ENCODE measurements around the gene ZWILCH. TPM values are rescaled to one million over a fixed set of nuclear protein-coding genes. Genes with fewer than 3 reads are reported as not detected.
"Not testable (repeated sequence)": the region's sequence is repeated elsewhere in the genome, so short reads cannot be mapped to it uniquely, and the experiment has no call there.

The ZWILCH gene
- total and polyA plus RNA-seq, 10 donors = 3.6 to 12.8 (median 6.4) TPM

- no peak for DNase-seq
- intact Hi-C loops (cut with DNase I; ENCODE audit: low total_unique reads) = no loop called here
- peaks cover 0 to 9% (median 4%) of the 10 kb centered on the region in 6 donors for H3K4me1 ChIP-seq
- no peak overlapping the region for H3K27ac ChIP-seq
- peaks cover 0 to 39% (median 0%) of the 10 kb centered on the region in 7 donors for H3K27me3 ChIP-seq (replicated peaks in 1 of 7)
- TF ChIP-seq POLR2AphosphoS5 (IDR thresholded peaks at IDR 0.05) (no peak), POLR2A (IDR thresholded peaks at IDR 0.05) (no peak), CTCF (IDR thresholded peaks at IDR 0.05 in 8 of 11, conservative IDR thresholded peaks at IDR 0.05 in 3 of 11) (no peak)
- H3K4me3 ChIP-seq = no peak overlapping the region
- no peaks in the 10 kb centered on the region for H3K9me3 ChIP-seq
- H3K36me3 ChIP-seq = no peaks in the 10 kb centered on the region
Measured at GRCh38 chr15:66587020-66587419, 81.9 kb downstream of the ZWILCH start.

- peaks cover 0 to 9% (median 4%) of the 10 kb centered on the region in 6 donors for H3K4me1 ChIP-seq
- H3K36me3 ChIP-seq = no peaks in the 10 kb centered on the region
- WGBS, 5 donors = 47 to 75% (median 70%) methylated on average over 5 of the region's 5 CpGs
- no peak for DNase-seq
- intact Hi-C loops (cut with DNase I; ENCODE audit: low total_unique reads) = no loop called here
- H3K27ac ChIP-seq = no peak overlapping the region
- peaks cover 0 to 39% (median 0%) of the 10 kb centered on the region in 7 donors for H3K27me3 ChIP-seq (replicated peaks in 1 of 7)
- H3K4me3 ChIP-seq = no peak overlapping the region
- no peaks in the 10 kb centered on the region for H3K9me3 ChIP-seq
- TF ChIP-seq POLR2AphosphoS5 (IDR thresholded peaks at IDR 0.05) = no peak
- TF ChIP-seq POLR2A (IDR thresholded peaks at IDR 0.05) = no peak
- no peak for TF ChIP-seq CTCF (IDR thresholded peaks at IDR 0.05 in 8 of 11, conservative IDR thresholded peaks at IDR 0.05 in 3 of 11)
Measured at GRCh38 chr15:66587749-66588148, 82.6 kb downstream of the ZWILCH start.

- intact Hi-C loops (cut with DNase I; ENCODE audit: low total_unique reads) = no loop called here
- WGBS, 5 donors = 51 to 94% (median 82%) methylated on average over 4 to 5 of the region's 5 CpGs
- DNase-seq = no peak
- no peak overlapping the region for H3K27ac ChIP-seq
- no peak for TF ChIP-seq POLR2A (IDR thresholded peaks at IDR 0.05)
- no peak for TF ChIP-seq CTCF (IDR thresholded peaks at IDR 0.05 in 8 of 11, conservative IDR thresholded peaks at IDR 0.05 in 3 of 11)
- no peak for TF ChIP-seq POLR2AphosphoS5 (IDR thresholded peaks at IDR 0.05)
- peaks cover 0 to 9% (median 4%) of the 10 kb centered on the region in 6 donors for H3K4me1 ChIP-seq
- H3K4me3 ChIP-seq = no peak overlapping the region
- H3K27me3 ChIP-seq (replicated peaks in 1 of 7) = peaks cover 0 to 39% (median 0%) of the 10 kb centered on the region in 7 donors
- H3K9me3 ChIP-seq = no peaks in the 10 kb centered on the region
- H3K36me3 ChIP-seq = no peaks in the 10 kb centered on the region
Measured at GRCh38 chr15:66588537-66588936, 83.4 kb downstream of the ZWILCH start.

- TF ChIP-seq POLR2AphosphoS5 (IDR thresholded peaks at IDR 0.05) (no peak), POLR2A (IDR thresholded peaks at IDR 0.05) (no peak)
- WGBS, 5 donors = 78 to 90% (median 83%) methylated on average over 7 to 8 of the region's 8 CpGs
- DNase-seq = no peak
- Histone ChIP-seq H3K9me3 (no peaks in the 10 kb centered on the region), H3K4me3 (no peak overlapping the region), H3K27me3 (replicated peaks in 1 of 7) (peaks cover 0 to 39% (median 0%) of the 10 kb centered on the region in 7 donors), H3K27ac (no peak overlapping the region), H3K4me1 (peaks cover 0 to 9% (median 4%) of the 10 kb centered on the region in 6 donors), H3K36me3 (no peaks in the 10 kb centered on the region)
- intact Hi-C loops (cut with DNase I; ENCODE audit: low total_unique reads) = no loop called here
Measured at GRCh38 chr15:66588971-66589370, 83.8 kb downstream of the ZWILCH start.

- H3K9me3 ChIP-seq; intact Hi-C loops (cut with DNase I; ENCODE audit: low total_unique reads); H3K36me3 ChIP-seq; H3K4me1 ChIP-seq; DNase-seq; H3K27ac ChIP-seq; H3K4me3 ChIP-seq: not testable (repeated sequence)
- H3K27me3 ChIP-seq (replicated peaks in 1 of 7) = peaks cover 0 to 39% (median 0%) of the 10 kb centered on the region in 7 donors
- 81 to 93% (median 90%) methylated on average over 6 of the region's 6 CpGs for WGBS, 5 donors
Measured at GRCh38 chr15:66589429-66589828, 84.3 kb downstream of the ZWILCH start.
